ENCODE results near the gene LRRC74B. TPM values are rescaled to one million over a fixed set of nuclear protein-coding genes. Genes with fewer than 3 reads are reported as not detected.

The LRRC74B gene

GRCh38 chr22:21105294-21105693 lies 59.5 kb downstream of the LRRC74B start:
- no peak overlapping the region for H4K91ac ChIP-seq (ENCODE audit: low read depth, low read length, poor library complexity)
- H3K79me1 ChIP-seq (ENCODE audit: low read depth, low read length), result no peaks in the 10 kb centered on the region
- no peak overlapping the region for H3K18ac ChIP-seq (ENCODE audit: low read length)
- no peak overlapping the region for H3K9ac ChIP-seq (ENCODE audit: low read depth, low read length, poor library complexity)
- no peak overlapping the region for H2BK120ac ChIP-seq (ENCODE audit: low read depth, low read length)
- no peak overlapping the region for H2AK5ac ChIP-seq (ENCODE audit: low read depth, low read length)
- H3K9me3 ChIP-seq (replicated peaks in 1 of 2; ENCODE audit: control insufficient read depth in 2 of 2, insufficient read depth in 1 of 2, low read depth in 1 of 2, low read length in 2 of 2), result no peaks in the 10 kb centered on the region
- H3K14ac ChIP-seq (ENCODE audit: low read length), result no peak overlapping the region
- H2BK5ac ChIP-seq (ENCODE audit: low read length), result no peak overlapping the region
- WGBS, 2 donors (ENCODE audit: extremely low coverage in 2 of 2, insufficient read length in 2 of 2, insufficient replicate concordance in 1 of 2), result no CpG with 5 or more reads among the region's 2 CpGs
- H3K4me2 ChIP-seq (ENCODE audit: insufficient read depth, low read length, poor library complexity, severe bottlenecking), result no peak overlapping the region
- no peak overlapping the region for H2AFZ ChIP-seq (ENCODE audit: low read length)
- no peak overlapping the region for H3K4ac ChIP-seq (ENCODE audit: low read length)
- H3K27me3 ChIP-seq (ENCODE audit: control insufficient read depth in 3 of 3, insufficient read depth in 3 of 3, low read depth in 1 of 3, low read length in 3 of 3), result peaks cover 0 to 14% (median 0%) of the 10 kb centered on the region in 3 experiments
- H3K36me3 ChIP-seq (replicated peaks in 1 of 2; ENCODE audit: control insufficient read depth in 2 of 2, insufficient read depth in 2 of 2, low read length in 2 of 2), result no peaks in the 10 kb centered on the region
- no peak overlapping the region for H2BK12ac ChIP-seq (ENCODE audit: low read length)
- no peak for DNase-seq (ENCODE audit: low spot score)
- H3K4me3 ChIP-seq (ENCODE audit: low read length in 2 of 2), result no peak overlapping the region
- H2BK15ac ChIP-seq (ENCODE audit: low read length), result no peak overlapping the region
- H3K4me1 ChIP-seq (ENCODE audit: control insufficient read depth in 2 of 2, insufficient read depth in 1 of 2, low read depth in 1 of 2, low read length in 2 of 2), result peaks cover 0 to 2% of the 10 kb centered on the region in 2 donors
- no peak overlapping the region for H4K8ac ChIP-seq (ENCODE audit: low read depth, low read length)
- no peak overlapping the region for H3K23ac ChIP-seq (ENCODE audit: low read depth, low read length, poor library complexity)
- H3K27ac ChIP-seq (replicated peaks; ENCODE audit: low read length), result no peak overlapping the region

DNA sequence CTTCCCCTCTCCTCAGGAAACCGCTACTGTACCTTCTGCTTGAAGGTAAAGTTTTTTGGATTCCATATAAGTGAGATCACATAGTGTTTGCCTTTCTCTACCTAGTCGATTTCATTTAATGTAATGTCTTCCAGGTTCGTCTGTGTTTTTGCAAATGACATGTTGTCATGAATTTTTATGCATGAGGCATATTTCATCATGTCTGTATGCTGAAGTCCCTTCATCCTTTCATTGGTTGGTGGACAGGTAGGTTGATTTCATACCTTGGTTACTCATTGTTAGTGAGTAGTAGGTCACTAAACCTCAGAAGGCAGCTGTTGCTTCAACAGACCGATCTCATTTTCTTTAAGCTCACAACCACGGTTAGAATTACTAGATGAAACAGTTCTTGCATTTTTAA lies 60.3 kb downstream of the LRRC74B start:
- Histone ChIP-seq H2AK5ac (ENCODE audit: low read depth, low read length) (no peak overlapping the region), H2BK15ac (ENCODE audit: low read length) (no peak overlapping the region), H2BK120ac (ENCODE audit: low read depth, low read length) (no peak overlapping the region), H4K8ac (ENCODE audit: low read depth, low read length) (no peak overlapping the region), H3K14ac (ENCODE audit: low read length) (no peak overlapping the region), H3K27me3 (ENCODE audit: control insufficient read depth in 3 of 3, insufficient read depth in 3 of 3, low read depth in 1 of 3, low read length in 3 of 3) (peaks cover 0 to 10% (median 0%) of the 10 kb centered on the region in 3 experiments), H2BK5ac (ENCODE audit: low read length) (no peak overlapping the region), H3K79me1 (ENCODE audit: low read depth, low read length) (no peaks in the 10 kb centered on the region), H3K9ac (ENCODE audit: low read depth, low read length, poor library complexity) (no peak overlapping the region), H3K4me1 (ENCODE audit: control insufficient read depth in 2 of 2, insufficient read depth in 1 of 2, low read depth in 1 of 2, low read length in 2 of 2) (peaks cover 0 to 2% of the 10 kb centered on the region in 2 donors), H3K4me2 (ENCODE audit: insufficient read depth, low read length, poor library complexity, severe bottlenecking) (no peak overlapping the region), H3K4ac (ENCODE audit: low read length) (no peak overlapping the region), H4K91ac (ENCODE audit: low read depth, low read length, poor library complexity) (no peak overlapping the region), H3K4me3 (ENCODE audit: low read length in 2 of 2) (no peak overlapping the region), H3K23ac (ENCODE audit: low read depth, low read length, poor library complexity) (no peak overlapping the region), H3K18ac (ENCODE audit: low read length) (no peak overlapping the region), H3K27ac (replicated peaks; ENCODE audit: low read length) (no peak overlapping the region), H2AFZ (ENCODE audit: low read length) (no peak overlapping the region), H3K9me3 (replicated peaks in 1 of 2; ENCODE audit: control insufficient read depth in 2 of 2, insufficient read depth in 1 of 2, low read depth in 1 of 2, low read length in 2 of 2) (no peaks in the 10 kb centered on the region), H3K36me3 (replicated peaks in 1 of 2; ENCODE audit: control insufficient read depth in 2 of 2, insufficient read depth in 2 of 2, low read length in 2 of 2) (no peaks in the 10 kb centered on the region), H2BK12ac (ENCODE audit: low read length) (no peak overlapping the region)
- no CpG with 5 or more reads among the region's 5 CpGs for WGBS, 2 donors (ENCODE audit: extremely low coverage in 2 of 2, insufficient read length in 2 of 2, insufficient replicate concordance in 1 of 2)
- DNase-seq (ENCODE audit: low spot score), result no peak

DNA sequence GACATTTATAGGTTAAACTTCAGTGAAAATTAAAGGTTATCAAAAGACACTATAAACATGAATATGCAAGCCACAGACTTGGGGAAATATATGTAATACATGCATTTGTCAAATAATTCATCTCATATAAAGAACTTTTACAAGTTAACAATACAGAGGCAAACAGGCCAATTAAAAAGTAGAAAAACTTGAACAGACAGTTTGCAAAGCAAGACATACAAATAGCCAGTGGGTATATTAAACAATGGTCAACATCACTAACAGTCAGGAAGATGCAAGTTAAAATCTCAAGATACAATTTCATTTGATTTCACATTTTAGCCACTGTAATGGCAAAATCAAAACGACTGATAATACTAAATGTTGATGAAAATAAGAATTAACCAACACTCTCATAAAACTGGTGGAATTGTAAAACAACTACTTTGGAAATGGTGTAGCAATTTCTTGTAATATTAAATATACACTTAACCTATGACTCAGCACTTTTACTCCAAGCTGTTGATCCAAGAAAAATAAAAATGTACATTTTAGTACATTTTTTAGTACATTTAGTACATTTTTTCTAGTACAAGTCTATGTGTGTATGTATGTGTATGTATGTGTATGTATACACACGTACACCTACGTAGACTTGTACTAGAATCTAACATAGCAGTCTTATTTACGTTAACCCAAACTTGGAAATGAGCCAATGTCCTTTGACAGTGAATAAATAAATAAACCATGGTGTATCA lies 62.8 kb downstream of the LRRC74B start:
- no peak overlapping the region for H2BK12ac ChIP-seq (ENCODE audit: low read length)
- no peak overlapping the region for H4K91ac ChIP-seq (ENCODE audit: low read depth, low read length, poor library complexity)
- no peak overlapping the region for H3K4ac ChIP-seq (ENCODE audit: low read length)
- no peaks in the 10 kb centered on the region for H3K36me3 ChIP-seq (replicated peaks in 1 of 2; ENCODE audit: control insufficient read depth in 2 of 2, insufficient read depth in 2 of 2, low read length in 2 of 2)
- no peak overlapping the region for H3K4me2 ChIP-seq (ENCODE audit: insufficient read depth, low read length, poor library complexity, severe bottlenecking)
- no peaks in the 10 kb centered on the region for H3K79me1 ChIP-seq (ENCODE audit: low read depth, low read length)
- DNase-seq (ENCODE audit: low spot score), result no peak
- H4K8ac ChIP-seq (ENCODE audit: low read depth, low read length), result no peak overlapping the region
- no peaks in the 10 kb centered on the region for H3K4me1 ChIP-seq (ENCODE audit: control insufficient read depth in 2 of 2, insufficient read depth in 1 of 2, low read depth in 1 of 2, low read length in 2 of 2)
- H2AK5ac ChIP-seq (ENCODE audit: low read depth, low read length), result no peak overlapping the region
- no peaks in the 10 kb centered on the region for H3K27me3 ChIP-seq (ENCODE audit: control insufficient read depth in 3 of 3, insufficient read depth in 3 of 3, low read depth in 1 of 3, low read length in 3 of 3)
- H2BK15ac ChIP-seq (ENCODE audit: low read length), result no peak overlapping the region
- no peak overlapping the region for H2BK5ac ChIP-seq (ENCODE audit: low read length)
- no peak overlapping the region for H3K4me3 ChIP-seq (ENCODE audit: low read length in 2 of 2)
- no peak overlapping the region for H3K14ac ChIP-seq (ENCODE audit: low read length)
- H3K9ac ChIP-seq (ENCODE audit: low read depth, low read length, poor library complexity), result no peak overlapping the region
- WGBS, 2 donors (ENCODE audit: extremely low coverage in 2 of 2, insufficient read length in 2 of 2, insufficient replicate concordance in 1 of 2), result no CpG with 5 or more reads among the region's 4 CpGs
- no peak overlapping the region for H2BK120ac ChIP-seq (ENCODE audit: low read depth, low read length)
- H3K23ac ChIP-seq (ENCODE audit: low read depth, low read length, poor library complexity), result no peak overlapping the region
- no peak overlapping the region for H3K18ac ChIP-seq (ENCODE audit: low read length)
- H3K27ac ChIP-seq (replicated peaks; ENCODE audit: low read length), result no peak overlapping the region
- H3K9me3 ChIP-seq (replicated peaks in 1 of 2; ENCODE audit: control insufficient read depth in 2 of 2, insufficient read depth in 1 of 2, low read depth in 1 of 2, low read length in 2 of 2), result no peaks in the 10 kb centered on the region
- no peak overlapping the region for H2AFZ ChIP-seq (ENCODE audit: low read length)

Small RNA genes within 50 kb of the gene (small RNA-seq; reads per million reads assigned to genes)
- gene MIR649 (ENCODE audit: insufficient read depth), result not detected

All from neuronal stem cell (in vitro differentiated cells).